Activated gamma-delta T cell treated with Interleukin-2 at 50 U/mL for 16 hours (primary cell): ENCODE results near the gene PEX1.
A peak's percentile ranks its signal among the peaks of the same experiment; 100 is the strongest.
"Not testable (repeated sequence)": the region's sequence is repeated elsewhere in the genome, so short reads cannot be mapped to it uniquely, and the experiment has no call there.

Experiments used
- DNase-seq: peaks from one replicate; pipeline ENCODE4 v3.0.0-alpha.2; 2020

The PEX1 gene

GRCh38 chr7:92456236-92456635, 72.1 kb downstream of the PEX1 start:
- no peak for DNase-seq

GRCh38 chr7:92451645-92452044, 76.7 kb downstream of the PEX1 start:
- no peak for DNase-seq

GRCh38 chr7:92448205-92448747, 80.0 kb downstream of the PEX1 start:
- peak; percentile 55 for DNase-seq

GRCh38 chr7:92447345-92448204, 80.7 kb downstream of the PEX1 start, which contains the start of gene GATAD1:
Gene GATAD1 (plus strand): TSS chr7:92447482. CDS start chr7:92447730, 248 bp downstream.
- peak; percentile 78 for DNase-seq

- DNase-seq: no peak
These were observed 81.4 kb downstream of the PEX1 start for GRCh38 chr7:92446869-92447344.

- not testable (repeated sequence) for DNase-seq
These were observed 85.6 kb downstream of the PEX1 start for GRCh38 chr7:92442720-92443119.

GRCh38 chr7:92437956-92438491, 90.3 kb downstream of the PEX1 start:
- DNase-seq: no peak
